NCI-H128 (cell line): Measurements from ENCODE around the gene UPB1.
A peak's percentile ranks its signal among the peaks of the same experiment; 100 is the strongest.
"Not testable (repeated sequence)": the region's sequence is repeated elsewhere in the genome, so short reads cannot be mapped to it uniquely, and the experiment has no call there.

Experiments
- DNase-seq: peaks from one replicate; lab custom pipeline; 2025; ENCODE audit not compliant: unreplicated experiment; lab: John Stamatoyannopoulos, UW

UPB1 gene

DNA sequence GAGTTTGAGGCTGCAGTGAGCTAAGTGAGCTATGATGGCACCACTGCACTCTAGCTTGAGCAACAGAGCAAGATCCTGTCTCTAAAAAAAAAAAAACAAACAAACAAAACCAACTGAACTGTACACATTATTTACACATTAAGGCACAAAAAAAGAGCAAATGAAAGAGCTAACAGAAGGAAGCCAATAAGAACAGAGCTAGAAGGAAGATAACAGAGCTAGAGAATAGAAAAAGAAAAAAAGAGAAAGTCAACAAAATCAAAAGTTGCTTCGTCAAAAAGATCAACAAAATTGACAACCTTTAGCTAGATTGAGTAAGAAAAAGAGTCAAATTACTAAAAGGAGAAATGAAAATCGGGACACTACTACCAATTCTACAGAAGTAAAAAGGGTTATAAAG, 34.8 kb downstream of the UPB1 start:
- no peak for DNase-seq

DNA sequence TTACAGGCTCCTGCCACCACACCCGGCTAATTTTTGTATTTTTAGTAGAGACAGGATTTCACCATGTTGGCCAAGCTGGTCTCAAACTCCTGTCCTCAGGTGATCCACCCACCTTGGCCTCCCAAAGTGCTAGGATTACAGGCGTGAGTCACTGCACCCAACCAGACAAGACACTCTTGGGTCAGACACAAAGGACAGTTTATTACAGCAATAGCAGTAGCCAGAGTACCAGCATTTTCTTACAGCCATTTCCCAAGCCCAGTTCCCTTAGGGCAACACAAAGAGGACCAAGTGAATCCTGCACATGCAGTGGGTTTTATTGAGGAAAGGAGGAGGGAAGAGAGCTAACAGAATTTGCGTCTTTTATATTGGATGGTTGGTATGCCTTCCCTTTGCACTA, 35.8 kb downstream of the UPB1 start:
- DNase-seq = not testable (repeated sequence)

DNA sequence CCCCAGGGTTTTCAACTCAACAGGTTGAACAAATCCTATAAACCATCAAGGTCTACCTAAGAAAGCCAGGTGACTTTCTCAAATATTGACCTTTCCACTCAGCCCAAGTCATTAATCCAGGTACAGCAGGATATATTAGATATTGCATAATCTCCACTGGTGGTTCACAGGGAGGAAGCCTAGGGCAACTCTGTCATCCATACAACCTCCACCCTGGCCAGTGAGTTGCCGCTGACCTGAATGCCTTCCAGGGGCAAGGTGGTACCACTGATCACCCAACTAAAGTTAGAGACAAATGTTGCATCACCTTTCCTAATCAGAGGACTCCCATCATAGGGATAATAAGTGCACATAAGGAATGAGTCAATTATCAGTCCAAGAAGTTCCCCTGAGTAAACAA, 36.9 kb downstream of the UPB1 start:
- DNase-seq = no peak

DNA sequence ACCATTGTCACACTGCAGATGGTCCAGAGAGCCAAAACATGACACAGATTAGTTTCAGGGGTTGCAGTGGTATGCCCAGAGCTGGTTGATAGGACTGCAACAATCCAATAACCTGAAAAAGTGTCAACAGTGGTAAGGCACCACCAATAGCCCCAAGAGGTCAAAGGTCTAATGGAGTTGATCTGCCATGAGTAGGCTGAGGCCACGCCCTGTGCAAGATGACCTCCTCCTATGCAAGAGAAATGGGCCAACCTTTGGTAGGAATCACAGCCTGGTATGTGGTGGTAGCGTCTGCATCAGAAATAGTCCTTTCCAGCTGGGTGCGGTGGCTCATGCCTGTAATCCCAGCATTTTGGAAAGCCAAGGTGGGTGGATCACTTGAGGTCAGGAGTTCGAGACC, 40.2 kb downstream of the UPB1 start:
- no peak for DNase-seq

DNA sequence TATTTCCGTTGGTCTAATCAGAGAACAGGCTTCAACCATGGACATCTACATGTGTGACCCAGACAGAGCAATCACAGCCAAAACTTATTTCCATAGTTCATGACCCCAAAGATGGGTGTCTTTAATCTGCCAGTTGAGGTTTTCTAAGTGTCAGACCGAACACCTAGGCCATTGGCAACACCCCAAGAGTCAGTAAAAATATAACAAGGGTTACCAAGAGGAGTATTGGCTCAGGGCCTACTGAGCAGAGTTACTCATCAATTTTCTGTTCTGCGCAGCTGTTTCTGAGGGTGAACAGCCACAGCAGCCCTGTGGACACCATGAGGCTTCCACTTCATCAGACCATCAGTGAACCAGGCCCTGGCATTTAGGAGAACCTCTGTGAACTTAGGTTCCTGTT, 41.0 kb downstream of the UPB1 start:
- DNase-seq = no peak

DNA sequence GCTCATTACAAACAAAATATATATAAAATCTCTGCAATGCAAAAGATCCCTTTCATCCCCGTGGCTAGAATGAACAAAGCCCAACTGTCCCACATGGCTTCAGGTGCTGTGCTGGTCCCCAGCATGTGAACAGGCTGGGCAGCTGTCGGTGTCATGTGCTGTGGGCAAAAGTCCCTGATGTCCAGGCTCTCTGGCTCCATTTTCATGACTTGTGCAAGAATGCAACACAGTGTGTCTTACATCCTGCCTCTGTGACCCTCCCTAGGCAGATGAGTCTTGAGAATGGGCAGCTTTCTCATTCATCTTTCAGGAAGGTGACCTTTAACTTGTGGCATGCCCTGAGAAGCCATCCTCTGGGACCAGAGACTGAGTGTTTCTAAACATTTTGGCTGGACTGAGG, 45.3 kb downstream of the UPB1 start:
- no peak for DNase-seq

DNA sequence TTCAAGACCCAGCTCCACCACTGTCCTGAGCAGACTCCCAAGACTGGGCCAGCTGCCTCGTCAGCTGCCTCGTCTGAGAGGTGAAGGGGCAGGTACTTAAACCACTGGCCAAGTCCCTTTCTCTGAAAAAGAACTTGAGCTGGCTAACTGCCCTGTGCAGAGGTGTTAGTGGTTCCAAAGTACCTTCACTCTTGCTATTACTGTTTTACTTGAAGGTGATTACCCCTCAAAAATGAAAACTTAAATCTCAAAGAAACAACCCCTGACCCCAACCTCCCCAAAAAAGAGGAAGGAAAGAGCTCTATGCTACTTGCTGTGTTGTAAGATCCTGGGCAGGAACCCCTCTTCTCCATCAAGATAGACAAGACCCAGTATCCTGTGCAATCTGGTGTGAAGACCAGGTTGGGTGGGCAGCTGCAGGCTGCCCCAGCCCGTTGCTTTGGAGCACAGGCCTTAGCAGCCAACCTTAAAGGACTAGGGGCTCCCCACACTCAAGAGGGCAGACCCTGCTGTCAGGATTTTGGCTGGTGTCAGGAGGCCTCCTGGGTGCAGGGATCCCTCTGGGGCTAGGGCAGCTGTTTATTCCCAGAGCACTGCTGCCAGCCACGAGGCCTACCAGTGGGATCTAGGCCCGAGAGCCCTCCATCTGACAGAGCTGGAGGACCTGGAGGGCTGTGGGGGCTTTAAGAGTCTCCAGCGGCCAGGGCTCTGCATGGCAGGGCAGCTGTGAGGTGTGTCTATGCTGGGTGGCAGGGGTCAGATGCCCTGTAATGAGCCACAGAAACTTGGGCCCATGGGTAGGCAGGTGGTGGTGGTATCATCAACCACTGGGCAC, 46.8 kb downstream of the UPB1 start:
- no peak for DNase-seq

DNA sequence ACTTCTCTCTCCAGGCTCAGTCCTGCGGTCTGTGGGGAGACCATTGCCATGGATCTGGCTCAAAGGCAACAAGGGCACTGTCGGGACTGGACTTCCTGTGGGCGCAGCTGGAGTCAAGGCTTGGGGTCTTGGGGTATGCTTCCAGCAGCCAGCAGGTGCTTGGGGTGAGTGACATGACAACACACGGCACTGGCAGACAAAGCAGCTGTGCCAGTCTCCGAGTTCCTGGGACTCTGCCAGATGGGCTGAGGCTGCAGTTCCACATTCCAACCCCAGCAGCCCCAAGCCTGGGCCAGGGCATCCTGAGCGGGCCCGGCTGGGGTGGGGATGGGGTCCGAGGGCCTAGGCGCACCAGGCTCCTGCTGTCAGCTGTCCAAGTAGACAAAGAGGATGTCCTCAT, 47.5 kb downstream of the UPB1 start:
- no peak for DNase-seq

DNA sequence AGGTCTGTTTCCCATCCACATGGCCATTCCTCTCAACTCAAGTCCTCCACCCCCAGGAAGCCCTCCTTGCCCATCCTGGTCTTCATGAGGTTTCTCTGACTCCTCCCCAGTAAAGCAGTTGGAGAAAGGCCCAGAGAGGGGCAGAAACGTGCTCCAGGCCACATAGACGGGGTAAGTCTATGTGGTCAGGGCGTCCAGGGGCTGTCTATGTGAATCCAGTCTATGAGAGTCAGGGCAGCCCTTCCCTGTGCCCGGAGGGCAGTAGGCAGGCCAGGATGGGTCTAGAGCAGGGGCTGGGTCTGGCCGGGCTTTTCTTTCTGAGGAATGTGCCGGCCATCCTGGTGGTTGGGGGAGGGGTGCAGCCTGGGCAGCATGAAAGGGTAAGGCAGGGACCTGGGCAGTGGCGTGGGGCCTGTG, 48.1 kb downstream of the UPB1 start:
- DNase-seq = no peak

DNA sequence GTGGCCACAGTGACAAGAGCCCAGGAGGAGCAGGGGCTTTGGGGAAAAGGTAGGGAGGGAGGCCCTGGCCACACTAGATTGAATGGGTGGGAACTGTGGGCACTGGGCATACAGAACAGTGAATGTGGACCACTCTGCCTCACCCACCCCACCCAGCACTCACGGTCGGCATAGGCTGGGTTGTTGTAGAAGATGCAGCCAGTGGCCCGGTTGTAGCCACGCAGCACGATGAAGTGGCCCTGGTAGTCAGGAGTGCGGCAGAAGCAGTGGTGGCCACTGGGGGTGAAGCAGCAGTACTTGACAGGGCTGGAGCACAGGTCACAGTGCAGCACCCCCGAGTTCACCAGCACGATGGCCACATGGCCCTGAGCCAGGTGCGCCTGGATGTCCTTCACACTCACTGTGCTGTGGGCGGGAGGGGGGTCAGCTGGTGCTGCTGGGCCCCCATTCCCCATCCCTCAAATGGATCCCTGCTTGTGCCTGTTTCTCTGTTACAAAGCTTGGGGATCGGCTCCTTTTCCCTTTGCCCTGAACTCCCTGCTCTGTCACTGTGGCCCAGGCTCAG, 48.6 kb downstream of the UPB1 start:
- no peak for DNase-seq

DNA sequence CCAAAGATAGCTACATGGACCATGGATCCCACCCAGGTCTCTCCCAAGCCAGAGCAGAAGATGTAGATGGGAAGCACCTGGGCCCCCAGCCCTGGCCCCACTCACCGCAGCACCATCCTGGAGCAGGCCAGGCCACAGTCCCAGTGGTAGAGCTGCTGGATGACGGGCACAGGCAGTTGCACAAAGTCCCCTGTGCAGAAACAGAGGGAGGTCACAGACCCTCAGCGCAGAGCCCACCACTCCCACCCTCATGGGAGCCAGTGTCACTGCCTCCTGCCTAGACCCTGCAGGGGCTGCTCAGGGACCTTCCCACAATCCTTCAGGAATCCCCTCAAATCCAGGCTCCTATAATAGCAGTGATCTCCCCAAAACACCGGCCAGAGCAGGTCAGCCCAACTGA, 53.7 kb downstream of the UPB1 start:
- DNase-seq = no peak

DNA sequence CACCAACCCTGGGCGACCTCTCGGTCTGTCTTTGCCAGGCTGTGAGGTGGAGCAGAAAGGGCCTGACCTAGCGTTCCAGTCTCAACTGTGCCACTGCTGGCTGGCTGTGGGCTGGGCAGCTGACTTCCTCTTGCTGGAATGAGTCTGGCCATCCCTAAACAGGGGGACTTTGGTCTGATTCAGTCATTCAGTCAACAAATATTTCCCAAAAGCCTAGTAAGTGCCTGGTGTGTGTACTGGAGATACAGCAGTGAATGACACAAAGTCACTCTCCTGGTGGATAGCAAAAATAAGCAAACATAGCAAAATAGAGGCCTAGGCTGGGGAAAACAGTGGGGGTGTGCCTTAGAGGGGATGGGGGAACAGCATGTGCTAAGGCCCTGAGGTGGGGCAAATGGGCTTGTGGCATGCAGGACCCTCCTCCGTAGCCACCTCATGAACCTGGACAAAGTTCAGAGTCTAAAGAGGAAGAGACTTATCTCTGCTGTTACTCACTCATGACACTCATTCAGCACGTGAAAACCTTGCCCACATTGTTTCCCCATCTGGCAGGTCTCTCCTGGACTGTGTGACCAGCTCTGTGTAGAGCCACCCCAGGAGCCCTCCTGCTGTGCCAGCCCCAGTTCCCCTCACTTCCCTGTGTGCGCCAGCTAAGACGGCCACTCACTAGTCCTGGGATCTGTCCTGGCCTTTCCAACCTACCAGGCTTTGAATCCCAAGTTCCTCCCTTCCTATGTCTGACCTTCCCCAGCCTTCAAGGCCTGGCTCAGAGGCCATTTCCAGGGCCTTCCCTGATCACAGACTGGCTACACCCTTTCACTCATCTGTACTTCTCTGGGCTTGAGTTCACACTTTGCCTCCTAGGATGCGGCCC, 55.1 kb downstream of the UPB1 start:
- no peak for DNase-seq

DNA sequence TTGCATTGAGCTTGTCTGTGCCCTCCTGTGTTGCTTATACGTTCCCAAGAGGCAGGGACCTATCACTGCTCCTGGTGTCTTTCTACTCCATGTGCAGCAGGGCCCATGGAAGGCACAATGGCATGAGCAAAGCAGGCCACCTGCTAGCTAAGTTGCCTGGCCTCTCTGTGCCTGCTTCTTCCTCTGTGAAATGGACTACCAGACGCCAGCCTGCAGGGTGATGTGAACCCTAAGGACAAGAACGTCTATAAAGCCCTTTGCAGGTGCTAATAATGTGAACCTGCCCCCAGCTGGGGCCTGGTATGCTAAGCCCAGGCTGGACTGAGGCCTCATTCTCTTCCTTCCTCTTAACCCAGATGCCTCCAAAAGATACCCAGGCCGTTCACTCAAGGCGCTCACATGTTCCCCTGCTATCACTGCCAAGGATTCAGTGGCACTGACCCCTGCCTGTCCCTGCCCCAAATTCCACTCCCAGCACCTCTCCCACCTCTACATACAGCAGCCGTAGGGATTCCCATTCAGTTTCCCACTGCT, 55.8 kb downstream of the UPB1 start:
- DNase-seq = no peak

DNA sequence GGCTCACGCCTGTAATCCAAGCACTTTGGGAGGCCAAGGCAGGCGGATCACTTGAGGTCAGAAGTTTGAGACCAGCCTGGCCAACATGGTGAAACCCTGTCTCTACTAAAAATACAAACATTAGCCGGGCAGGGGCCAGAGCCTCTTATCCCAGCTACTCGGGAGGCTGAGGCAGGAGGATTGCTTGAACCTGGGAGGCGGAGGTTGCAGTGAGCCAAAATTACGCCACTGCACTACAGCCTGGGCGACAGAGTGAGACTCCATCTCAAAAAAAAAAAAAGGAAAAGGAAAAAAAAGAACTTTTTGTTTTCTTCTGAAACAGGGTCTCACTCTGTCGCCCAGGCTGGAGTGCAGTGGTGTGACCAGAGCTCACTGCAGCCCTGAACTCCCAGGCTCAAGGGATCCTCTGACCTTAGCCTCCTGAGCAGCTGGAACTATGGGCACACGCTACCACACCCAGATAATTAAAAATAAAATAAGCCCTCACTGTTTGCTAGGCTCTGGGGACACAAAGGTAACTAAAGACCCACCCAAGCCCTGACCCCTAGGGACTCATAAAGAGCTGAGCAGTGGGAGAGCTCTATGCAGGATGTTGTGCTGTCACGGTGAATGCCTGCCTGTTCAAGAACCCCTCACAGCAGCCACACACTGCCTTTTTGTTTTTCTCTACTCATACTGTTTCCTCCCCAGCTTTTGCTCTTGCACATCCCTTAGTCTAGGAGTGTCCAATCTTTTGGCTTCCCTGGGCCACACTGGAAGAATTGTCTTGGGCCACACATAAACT, 57.6 kb downstream of the UPB1 start:
- not testable (repeated sequence) for DNase-seq

DNA sequence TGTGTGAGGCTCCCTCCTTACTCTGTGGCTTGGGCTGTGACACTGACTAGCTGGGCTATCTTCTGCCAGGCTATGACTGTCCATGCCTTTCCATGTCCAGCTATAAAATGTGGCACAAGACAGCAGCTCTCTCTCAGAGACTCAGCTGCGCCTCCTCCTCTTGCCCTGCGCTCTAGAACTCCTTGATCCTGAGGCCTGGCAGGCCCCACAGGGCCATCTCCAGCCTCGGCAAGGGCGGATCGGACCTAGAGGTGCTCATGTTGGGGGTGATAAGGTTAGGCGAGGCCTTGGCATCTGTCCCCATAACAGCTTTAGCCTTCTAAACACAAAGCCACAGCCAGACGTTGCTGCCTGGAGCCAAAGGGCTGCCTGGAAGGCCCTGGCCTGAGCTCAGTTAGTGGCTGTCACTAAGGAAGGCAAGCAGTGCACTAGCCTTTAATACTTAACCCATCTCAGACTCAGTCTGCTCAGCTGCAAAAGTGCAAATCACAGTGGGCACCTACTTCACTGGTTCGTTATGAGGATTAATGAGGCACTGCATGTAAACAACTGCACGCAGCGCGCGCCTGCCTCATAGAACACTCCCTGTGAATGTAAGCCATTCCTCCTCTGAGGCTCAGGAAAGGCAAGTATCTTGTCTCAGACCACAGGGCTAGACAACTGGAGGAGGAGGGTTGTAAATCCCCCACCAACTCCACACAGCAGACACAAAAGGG, 58.6 kb downstream of the UPB1 start:
- no peak for DNase-seq

DNA sequence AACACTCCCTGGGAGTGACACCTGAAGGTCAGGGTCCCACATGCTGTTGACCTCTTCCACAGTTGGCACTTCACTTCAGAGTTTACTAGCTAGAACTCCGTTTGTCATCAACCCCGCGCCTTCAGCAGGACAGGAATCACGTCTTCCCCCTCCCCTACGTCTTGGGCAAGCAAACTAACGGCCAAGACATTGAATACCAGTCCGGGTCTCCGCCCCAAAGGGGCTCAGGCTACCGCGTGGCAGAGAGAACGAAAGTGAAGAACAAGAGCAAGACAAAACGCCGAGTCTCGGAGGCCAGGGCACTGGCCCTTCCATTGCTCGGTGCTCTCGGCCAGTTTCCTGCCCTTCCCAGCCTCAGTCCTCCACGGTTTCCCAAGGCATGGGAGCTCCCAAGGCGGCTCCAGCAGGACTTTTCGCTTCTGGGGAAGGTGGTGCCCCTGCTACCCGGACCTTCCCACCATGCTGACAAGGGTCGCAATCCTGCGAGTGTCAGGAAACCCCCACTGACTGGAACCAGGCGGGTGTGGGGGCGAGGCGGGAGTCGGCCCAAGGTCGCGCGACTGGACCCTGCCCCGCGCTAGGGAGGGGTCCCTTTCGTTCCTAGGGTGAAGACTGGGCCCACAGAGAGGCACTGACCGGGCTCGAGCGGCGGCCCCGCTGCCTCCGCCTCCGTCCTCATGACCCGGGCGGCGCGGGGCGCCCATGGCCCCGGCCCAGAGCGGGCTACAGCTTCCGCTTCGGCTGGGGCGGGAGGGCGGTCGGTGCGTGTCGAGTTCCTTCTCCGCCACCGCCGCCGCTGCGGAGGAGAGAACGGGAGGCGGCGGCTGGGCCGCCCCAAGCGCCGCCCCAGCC, 59.4 kb downstream of the UPB1 start, which contains the start of gene GUCD1:
TSS of gene GUCD1 (minus strand) at position 826 of the 852 bp plus-strand sequence. CDS start at position 679, 147 bp downstream.
- no peak for DNase-seq

DNA sequence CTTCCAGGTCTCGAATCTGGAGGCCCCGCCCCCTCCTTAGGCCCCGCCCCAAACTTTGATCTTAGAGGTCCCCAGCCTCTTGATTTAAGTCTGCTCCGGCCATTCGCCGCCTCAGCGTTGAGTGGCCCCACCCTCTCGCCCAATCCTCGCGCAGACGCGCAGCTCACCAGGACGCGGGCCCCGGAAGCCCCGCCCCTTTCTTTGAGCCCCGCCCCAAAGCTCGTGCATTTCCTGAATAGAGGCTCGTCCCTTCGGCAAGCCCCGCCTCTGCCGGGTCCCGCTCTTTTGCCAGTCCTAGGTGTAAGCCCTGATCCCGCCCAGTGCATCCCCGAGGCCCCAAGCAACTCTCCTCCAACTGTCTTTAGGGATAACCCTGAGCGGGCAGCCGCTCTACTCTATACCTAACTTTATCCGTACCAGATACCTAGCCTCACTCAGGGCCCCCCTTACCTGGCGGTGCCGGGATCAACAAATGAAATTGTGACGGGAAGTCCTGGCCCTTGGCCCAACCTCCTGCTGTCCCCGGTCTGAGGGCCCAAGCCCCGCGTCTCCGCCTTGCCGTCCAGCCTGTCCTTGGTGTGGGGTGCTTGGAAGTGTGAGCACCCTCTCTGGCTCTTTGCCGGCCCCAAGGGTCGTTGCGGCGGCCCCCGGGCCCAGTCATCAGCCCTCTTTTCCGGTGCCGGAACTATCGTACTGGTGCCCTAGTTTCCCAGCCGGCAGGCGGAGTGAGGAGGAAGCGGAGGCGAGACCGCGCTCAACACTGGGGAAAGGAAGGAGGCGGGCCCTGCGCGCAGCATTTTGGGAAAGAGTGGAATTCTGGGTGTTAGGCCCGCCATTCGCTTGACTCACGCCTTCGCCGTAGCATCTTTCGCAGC, 60.3 kb downstream of the UPB1 start, which contains the start of gene SNRPD3:
TSS of gene SNRPD3 (plus strand) at position 835 of the 875 bp plus-strand sequence. CDS start 1,676 bp downstream, outside the sequence.
- DNase-seq = peak; percentile 89

DNA sequence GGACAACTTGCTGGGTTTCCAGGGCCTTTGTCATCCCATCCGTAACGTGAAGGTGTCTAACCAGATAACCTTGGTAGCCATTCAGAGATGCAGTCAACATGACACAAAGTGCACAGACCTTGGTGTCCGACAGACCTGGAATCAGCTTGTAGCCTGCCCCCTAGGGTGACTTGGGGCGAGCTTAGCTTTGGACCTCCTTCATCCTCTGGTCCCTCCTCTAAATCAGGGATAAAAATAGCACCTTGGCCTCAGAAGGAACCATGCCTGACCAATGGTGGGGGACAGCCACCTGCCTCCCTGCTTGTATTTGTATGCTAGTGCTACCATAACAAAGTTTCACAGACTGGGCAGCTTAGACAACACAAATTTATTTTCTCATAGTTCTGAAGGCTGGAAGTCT, 64.3 kb downstream of the UPB1 start:
- DNase-seq = no peak
